HepG2 (cell line): ENCODE results near the gene SLC5A10.

Experiments used
- EED ChIP-seq: sonication (generic); formaldehyde crosslinking; IDR thresholded peaks from 2 replicates; pipeline ENCODE4 v1.5.0; 2020; ENCODE audit warnings: mild to moderate bottlenecking, missing genetic modification reagents
- HMGXB4 ChIP-seq, 2 experiments: sonication (generic) in 1 of 2; formaldehyde crosslinking in 1 of 2; IDR thresholded peaks; 2 replicates each; pipeline versions ENCODE4 v1.4.0 to v1.6.1; 2018 to 2020; ENCODE audit warnings: missing genetic modification reagents in 2 of 2, borderline replicate concordance in 1 of 2, low read depth in 1 of 2, mild to moderate bottlenecking in 1 of 2, missing biosample characterization in 1 of 2
- HNRNPL ChIP-seq: fragments of 200-400 bp; formaldehyde crosslinking; IDR thresholded peaks from 2 replicates; pipeline ENCODE4 v1.6.1; 2017; ENCODE audit warnings: mild to moderate bottlenecking, low read depth, low read length
- NFIB ChIP-seq: sonication (generic); formaldehyde crosslinking; IDR thresholded peaks from 2 replicates; pipeline ENCODE4 v1.9.0; 2021; ENCODE audit warnings: missing genetic modification reagents, mild to moderate bottlenecking, borderline replicate concordance
- ZEB1 ChIP-seq: IDR thresholded peaks from 2 replicates; pipeline ENCODE4 v1.6.1; 2012; ENCODE audit warnings: mild to moderate bottlenecking, low read depth, inconsistent platforms; ENCODE audit not compliant: insufficient replicate concordance
- TF ChIP-seq, protein P1 (sequence below): sonication (generic); formaldehyde crosslinking; IDR thresholded peaks from 2 replicates; pipeline ENCODE4 v1.5.0; 2020; ENCODE audit warnings: mild to moderate bottlenecking, missing genetic modification reagents, moderate library complexity

- TF ChIP-seq, protein P1, sequence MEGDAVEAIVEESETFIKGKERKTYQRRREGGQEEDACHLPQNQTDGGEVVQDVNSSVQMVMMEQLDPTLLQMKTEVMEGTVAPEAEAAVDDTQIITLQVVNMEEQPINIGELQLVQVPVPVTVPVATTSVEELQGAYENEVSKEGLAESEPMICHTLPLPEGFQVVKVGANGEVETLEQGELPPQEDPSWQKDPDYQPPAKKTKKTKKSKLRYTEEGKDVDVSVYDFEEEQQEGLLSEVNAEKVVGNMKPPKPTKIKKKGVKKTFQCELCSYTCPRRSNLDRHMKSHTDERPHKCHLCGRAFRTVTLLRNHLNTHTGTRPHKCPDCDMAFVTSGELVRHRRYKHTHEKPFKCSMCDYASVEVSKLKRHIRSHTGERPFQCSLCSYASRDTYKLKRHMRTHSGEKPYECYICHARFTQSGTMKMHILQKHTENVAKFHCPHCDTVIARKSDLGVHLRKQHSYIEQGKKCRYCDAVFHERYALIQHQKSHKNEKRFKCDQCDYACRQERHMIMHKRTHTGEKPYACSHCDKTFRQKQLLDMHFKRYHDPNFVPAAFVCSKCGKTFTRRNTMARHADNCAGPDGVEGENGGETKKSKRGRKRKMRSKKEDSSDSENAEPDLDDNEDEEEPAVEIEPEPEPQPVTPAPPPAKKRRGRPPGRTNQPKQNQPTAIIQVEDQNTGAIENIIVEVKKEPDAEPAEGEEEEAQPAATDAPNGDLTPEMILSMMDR (CRISPR knock-in tag), result no peak
- no peak for TF ChIP-seq EED (CRISPR knock-in tag)
- no peak for TF ChIP-seq HMGXB4 (CRISPR knock-in tag; IDR thresholded peaks at IDR 0.05; ENCODE audit: borderline replicate concordance in 1 of 2, low read depth in 1 of 2)
- TF ChIP-seq NFIB, result no peak
- no peak for TF ChIP-seq ZEB1
- TF ChIP-seq HNRNPL, result no peak
Observed at GRCh38 chr17:19014628-19015215, 62.8 kb downstream of the SLC5A10 start.
